Measurements from ENCODE around the gene RARB.

DNA sequence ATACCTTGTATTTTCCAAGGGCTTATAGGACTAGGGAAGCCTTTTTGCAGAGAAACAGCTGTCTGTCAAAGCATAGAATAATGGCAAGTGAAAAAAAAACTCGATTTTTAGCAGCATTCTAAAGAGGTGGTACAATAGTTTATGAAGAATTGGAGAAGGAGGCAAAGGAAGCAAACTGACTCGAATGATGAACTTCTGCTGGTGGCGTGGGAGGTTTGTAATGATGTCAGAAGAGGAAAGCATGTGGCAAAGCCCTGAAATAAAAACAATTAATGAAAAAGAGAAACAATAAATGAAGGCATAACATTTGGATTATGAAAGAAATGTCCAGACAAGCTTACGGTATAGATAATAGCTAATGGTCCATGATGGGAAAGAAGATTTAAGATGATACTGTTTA, 77.5 kb downstream of the RARB start:
- TF ChIP-seq, protein P1, sequence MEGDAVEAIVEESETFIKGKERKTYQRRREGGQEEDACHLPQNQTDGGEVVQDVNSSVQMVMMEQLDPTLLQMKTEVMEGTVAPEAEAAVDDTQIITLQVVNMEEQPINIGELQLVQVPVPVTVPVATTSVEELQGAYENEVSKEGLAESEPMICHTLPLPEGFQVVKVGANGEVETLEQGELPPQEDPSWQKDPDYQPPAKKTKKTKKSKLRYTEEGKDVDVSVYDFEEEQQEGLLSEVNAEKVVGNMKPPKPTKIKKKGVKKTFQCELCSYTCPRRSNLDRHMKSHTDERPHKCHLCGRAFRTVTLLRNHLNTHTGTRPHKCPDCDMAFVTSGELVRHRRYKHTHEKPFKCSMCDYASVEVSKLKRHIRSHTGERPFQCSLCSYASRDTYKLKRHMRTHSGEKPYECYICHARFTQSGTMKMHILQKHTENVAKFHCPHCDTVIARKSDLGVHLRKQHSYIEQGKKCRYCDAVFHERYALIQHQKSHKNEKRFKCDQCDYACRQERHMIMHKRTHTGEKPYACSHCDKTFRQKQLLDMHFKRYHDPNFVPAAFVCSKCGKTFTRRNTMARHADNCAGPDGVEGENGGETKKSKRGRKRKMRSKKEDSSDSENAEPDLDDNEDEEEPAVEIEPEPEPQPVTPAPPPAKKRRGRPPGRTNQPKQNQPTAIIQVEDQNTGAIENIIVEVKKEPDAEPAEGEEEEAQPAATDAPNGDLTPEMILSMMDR (IDR thresholded peaks at IDR 0.05), result no peak
- no peak for TF ChIP-seq EZH2phosphoT487 (IDR thresholded peaks at IDR 0.05)
